OCI-LY7 (cell line): ENCODE data around the gene LRRC26. TPM values are rescaled to one million over a fixed set of nuclear protein-coding genes. Genes with fewer than 3 reads are reported as not detected.

Source experiments
- BruUV-seq: library from RNA; stranded (reverse); fragments of 400-500 nt; replicated peaks from 2 replicates; lab custom pipeline; 2021; lab: Mats Ljungman, UMichigan
- CTCF ChIA-PET: fragments of 300-600 bp; sonication (Branson Sonifier 250); formaldehyde crosslinking; loops from one replicate; lab custom pipeline; 2022; ENCODE audit warnings: antibody characterized with exemption; ENCODE audit not compliant: unreplicated experiment; lab: Charles Lee
- POLR2A ChIA-PET: fragments of 300-600 bp; sonication (Branson Sonifier 250); formaldehyde crosslinking; loops from one replicate; lab custom pipeline; 2022; ENCODE audit warnings: antibody characterized with exemption; lab: Charles Lee
- DNase-seq: peaks from one replicate; pipeline ENCODE4 v3.0.0-alpha.2; 2015; ENCODE audit warnings: low spot score
- H2AFZ ChIP-seq: fragments of 200-600 bp; sonication (generic), shearing (Covaris generic); 2 replicates; pipeline ENCODE4 v1.6.1; 2014; ENCODE audit warnings: mild to moderate bottlenecking, antibody characterized with exemption, low read length, moderate library complexity
- H3K27ac ChIP-seq: fragments of 200-600 bp; sonication (generic); 2 replicates; pipeline ENCODE4 v1.5.1; 2014; ENCODE audit warnings: mixed run types, low read depth, mild to moderate bottlenecking, moderate library complexity, low read length, inconsistent platforms; ENCODE audit not compliant: poor library complexity, severe bottlenecking
- H3K36me3 ChIP-seq: fragments of 200-600 bp; sonication (generic); 2 replicates; pipeline ENCODE4 v1.6.1; 2014; ENCODE audit warnings: mild to moderate bottlenecking, antibody characterized with exemption, low read length, moderate library complexity, mixed read lengths; ENCODE audit not compliant: insufficient read depth
- H3K4me1 ChIP-seq: fragments of 200-600 bp; sonication (generic); 2 replicates; pipeline ENCODE4 v1.5.1; 2014; ENCODE audit warnings: mild to moderate bottlenecking, low read length; ENCODE audit not compliant: insufficient read depth, poor library complexity, severe bottlenecking
- H3K4me2 ChIP-seq: fragments of 200-600 bp; sonication (generic); 2 replicates; pipeline ENCODE4 v1.6.1; 2014; ENCODE audit warnings: mild to moderate bottlenecking, low read length
- H3K4me3 ChIP-seq: fragments of 200-600 bp; sonication (generic); 2 replicates; pipeline ENCODE4 v1.5.1; 2014; ENCODE audit warnings: mild to moderate bottlenecking, low read depth, low read length; ENCODE audit not compliant: poor library complexity, severe bottlenecking
- H3K79me2 ChIP-seq: fragments of 200-600 bp; sonication (generic); 2 replicates; pipeline ENCODE4 v1.6.1; 2016; ENCODE audit warnings: low read depth, mild to moderate bottlenecking, low read length, moderate library complexity, mixed read lengths; ENCODE audit not compliant: insufficient read depth
- H3K9me2 ChIP-seq: fragments of 200-600 bp; sonication (generic); 2 replicates; pipeline ENCODE4 v1.6.1; 2016; ENCODE audit warnings: mild to moderate bottlenecking, low read length, mixed read lengths; ENCODE audit not compliant: insufficient read depth
- H3K9me3 ChIP-seq: fragments of 200-600 bp; sonication (generic); 2 replicates; pipeline ENCODE4 v1.6.1; 2014; ENCODE audit warnings: mild to moderate bottlenecking, mixed run types, low read length, mixed read lengths
- H4K20me1 ChIP-seq: fragments of 200-600 bp; sonication (generic); 2 replicates; pipeline ENCODE4 v1.6.1; 2014; ENCODE audit warnings: mild to moderate bottlenecking, antibody characterized with exemption, low read length, moderate library complexity, mixed read lengths; ENCODE audit not compliant: insufficient read depth
- EZH2phosphoT487 ChIP-seq: fragments of 200-600 bp; sonication (generic); IDR thresholded peaks from 2 replicates; pipeline ENCODE4 v1.6.1; 2018; ENCODE audit warnings: low read depth, borderline replicate concordance, mild to moderate bottlenecking, mixed run types, antibody characterized with exemption, low read length, moderate library complexity, mixed read lengths
- intact Hi-C: fragments of 100-400 bp; cut with micrococcal nuclease; formaldehyde crosslinking; loops from one replicate; pipeline ENCODE4 v1.10.0; 2022; ENCODE audit not compliant: unreplicated experiment
- total RNA-seq, 2 experiments: library from RNA; depleted of rRNA in 1 of 2; stranded (reverse); fragments of >200 nt in 1 of 2; shearing (Covaris generic) in 1 of 2; gene quantifications; 2 replicates each; pipeline ENCODE4 v1.2.3, GENCODE V29; 2014 to 2022
- TF ChIP-seq, protein P1 (sequence below): fragments of 200-600 bp; sonication (generic); conservative IDR thresholded peaks from 2 replicates; pipeline ENCODE4 v1.5.1; 2014; ENCODE audit warnings: mild to moderate bottlenecking, antibody characterized with exemption, low read length, moderate library complexity, mixed read lengths

The LRRC26 gene
- total RNA-seq, 2 experiments from 2014 or later = not detected

DNA sequence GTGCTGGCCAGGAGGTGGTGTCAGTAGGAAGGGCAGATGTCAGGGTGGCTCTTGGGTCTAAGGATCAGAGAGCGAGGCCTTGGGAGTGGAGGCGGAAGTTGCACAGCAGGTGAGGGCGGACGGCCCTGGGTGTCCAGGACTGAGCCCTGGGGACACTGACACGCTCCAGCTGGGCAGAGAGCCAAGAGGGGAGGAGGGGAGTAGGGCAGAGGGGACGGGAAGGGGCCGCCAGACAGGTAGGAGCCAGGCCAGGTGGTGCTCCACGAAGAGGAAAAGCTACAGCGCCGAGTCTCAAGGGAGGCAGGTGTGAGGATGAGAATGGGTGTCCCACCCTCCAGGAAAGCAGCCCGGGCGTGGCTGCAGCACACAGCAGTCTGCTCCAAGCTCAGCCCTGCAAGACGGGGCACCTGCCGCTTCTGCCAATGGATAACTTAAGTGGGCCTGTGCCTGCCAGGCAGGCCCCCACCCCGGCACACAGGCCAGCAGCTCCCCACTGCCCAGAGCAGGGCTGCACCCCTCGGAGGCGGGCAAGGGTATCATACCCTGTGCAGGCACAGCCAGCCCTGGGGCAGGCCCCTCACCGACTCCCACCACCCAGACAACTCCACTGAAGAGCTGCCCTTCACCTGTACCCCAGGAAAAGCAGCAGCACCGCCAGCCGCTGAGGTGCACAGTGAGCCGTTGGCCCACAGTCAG, 25.8 kb upstream of the LRRC26 start:
- no peak for DNase-seq
- TF ChIP-seq EZH2phosphoT487 = no peak
- TF ChIP-seq, protein P1, sequence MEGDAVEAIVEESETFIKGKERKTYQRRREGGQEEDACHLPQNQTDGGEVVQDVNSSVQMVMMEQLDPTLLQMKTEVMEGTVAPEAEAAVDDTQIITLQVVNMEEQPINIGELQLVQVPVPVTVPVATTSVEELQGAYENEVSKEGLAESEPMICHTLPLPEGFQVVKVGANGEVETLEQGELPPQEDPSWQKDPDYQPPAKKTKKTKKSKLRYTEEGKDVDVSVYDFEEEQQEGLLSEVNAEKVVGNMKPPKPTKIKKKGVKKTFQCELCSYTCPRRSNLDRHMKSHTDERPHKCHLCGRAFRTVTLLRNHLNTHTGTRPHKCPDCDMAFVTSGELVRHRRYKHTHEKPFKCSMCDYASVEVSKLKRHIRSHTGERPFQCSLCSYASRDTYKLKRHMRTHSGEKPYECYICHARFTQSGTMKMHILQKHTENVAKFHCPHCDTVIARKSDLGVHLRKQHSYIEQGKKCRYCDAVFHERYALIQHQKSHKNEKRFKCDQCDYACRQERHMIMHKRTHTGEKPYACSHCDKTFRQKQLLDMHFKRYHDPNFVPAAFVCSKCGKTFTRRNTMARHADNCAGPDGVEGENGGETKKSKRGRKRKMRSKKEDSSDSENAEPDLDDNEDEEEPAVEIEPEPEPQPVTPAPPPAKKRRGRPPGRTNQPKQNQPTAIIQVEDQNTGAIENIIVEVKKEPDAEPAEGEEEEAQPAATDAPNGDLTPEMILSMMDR = no peak
- intact Hi-C loops = no loop called here
- ChIA-PET POLR2A (no interaction called here), CTCF (interaction anchor here (0.5 kb wide), 2 partner anchors 28 to 543 kb away, joined by 4 to 5 read pairs; no protein-coding TSS in a partner anchor)
- no TSS peak for BruUV-seq
- no peak overlapping the region for H3K27ac ChIP-seq
- H3K36me3 ChIP-seq = peaks cover 9% of the 10 kb centered on the region; the same call in 1 of the 2 replicates
- H3K4me2 ChIP-seq = no peak overlapping the region
- no peaks in the 10 kb centered on the region for H3K9me3 ChIP-seq
- no peaks in the 10 kb centered on the region for H4K20me1 ChIP-seq
- H3K79me2 ChIP-seq = no peaks in the 10 kb centered on the region
- H3K4me3 ChIP-seq = no peak overlapping the region
- no peak overlapping the region for H2AFZ ChIP-seq
- peaks cover under 1% of the 10 kb centered on the region for H3K4me1 ChIP-seq
- H3K9me2 ChIP-seq = no peaks in the 10 kb centered on the region

GRCh38 chr9:137194909-137195308, 25.1 kb upstream of the LRRC26 start:
- Histone ChIP-seq H4K20me1 (no peaks in the 10 kb centered on the region), H3K79me2 (peaks cover 5% of the 10 kb centered on the region; the same call in 1 of the 2 replicates), H3K27ac (no peak overlapping the region), H3K4me2 (no peak overlapping the region), H2AFZ (no peak overlapping the region), H3K4me3 (no peak overlapping the region), H3K9me3 (no peaks in the 10 kb centered on the region), H3K9me2 (no peaks in the 10 kb centered on the region), H3K36me3 (peaks cover 17% of the 10 kb centered on the region; the same call in 1 of the 2 replicates), H3K4me1 (peaks cover 8% of the 10 kb centered on the region)
- BruUV-seq = no TSS peak
- no peak for TF ChIP-seq EZH2phosphoT487
- TF ChIP-seq, protein P1 = no peak
- POLR2A ChIA-PET = no interaction called here
- CTCF ChIA-PET = no interaction called here
- intact Hi-C loops = no loop called here
- DNase-seq = no peak

DNA sequence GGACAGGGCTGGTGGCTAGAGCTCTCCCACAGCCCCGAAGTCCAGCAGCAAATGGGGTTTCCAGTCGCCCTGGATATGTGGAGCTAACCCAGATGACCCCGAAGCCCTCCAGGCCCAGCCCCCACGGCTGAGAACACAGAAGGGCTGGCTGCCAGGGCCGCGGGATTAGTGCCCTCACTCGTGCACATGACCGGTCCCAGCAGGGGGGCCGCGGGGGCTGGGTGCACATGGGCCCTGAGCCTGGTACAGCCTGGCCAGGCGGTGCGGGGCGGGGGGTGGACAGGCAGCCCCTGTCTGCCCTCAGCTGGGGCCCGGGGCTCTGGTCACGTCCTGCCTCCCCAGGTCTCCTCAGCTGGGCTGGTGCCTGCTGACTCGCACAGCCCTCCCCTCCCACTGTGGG, 24.5 kb upstream of the LRRC26 start:
- ChIA-PET POLR2A (no interaction called here), CTCF (interaction anchor here (0.5 kb wide), 1 partner anchor 166 kb away, joined by 3 read pairs; no protein-coding TSS in a partner anchor)
- H4K20me1 ChIP-seq = no peaks in the 10 kb centered on the region
- H3K36me3 ChIP-seq = peaks cover 20% of the 10 kb centered on the region; the same call in 1 of the 2 replicates
- DNase-seq = no peak
- intact Hi-C loops = no loop called here
- H3K4me2 ChIP-seq = no peak overlapping the region
- H3K9me2 ChIP-seq = no peaks in the 10 kb centered on the region
- peaks cover 12% of the 10 kb centered on the region for H3K4me1 ChIP-seq
- H3K27ac ChIP-seq = no peak overlapping the region
- peaks cover 10% of the 10 kb centered on the region; the same call in 1 of the 2 replicates for H3K79me2 ChIP-seq
- BruUV-seq = no TSS peak
- H3K9me3 ChIP-seq = no peaks in the 10 kb centered on the region
- H2AFZ ChIP-seq = no peak overlapping the region
- H3K4me3 ChIP-seq = no peak overlapping the region
- TF ChIP-seq EZH2phosphoT487 = no peak
- TF ChIP-seq, protein P1 = no peak
